Natural killer cell treated with Interleukin-12 subunit alpha and Interleukin-12 subunit beta and Interleukin-15 and Interleukin-18, amount 100 ng/mL, for 72 hours (primary cell): ENCODE results near the gene UGGT2. TPM values are rescaled to one million over a fixed set of nuclear protein-coding genes. Genes with fewer than 3 reads are reported as not detected.
"Not testable (repeated sequence)": the region's sequence is repeated elsewhere in the genome, so short reads cannot be mapped to it uniquely, and the experiment has no call there.

Source experiments
- ATAC-seq, 2 donors: fragments of 150-1000 bp; cut with Tn5 transposase in 1 of 2; sonication (Bioruptor Pico), chemical (Tn5 transposase) in 1 of 2; 2 replicates each; pipeline ENCODE4 v1.10.0; 2021
- DNase-seq: peaks from one replicate; pipeline ENCODE4 v3.0.0; 2022; ENCODE audit warnings: low spot score
- H3K27ac Mint-ChIP-seq, 2 donors: 1 replicate in 1 of 2; 2 replicates in 1 of 2; pipeline ENCODE4 v1.8.0; 2022; ENCODE audit warnings: mixed read lengths in 2 of 2, mild to moderate bottlenecking in 1 of 2, moderate library complexity in 1 of 2
- H3K27me3 Mint-ChIP-seq, 2 donors: 1 replicate in 1 of 2; 2 replicates in 1 of 2; pipeline ENCODE4 v1.8.0; 2022; ENCODE audit warnings: mixed read lengths in 2 of 2
- H3K36me3 Mint-ChIP-seq: one replicate; pipeline ENCODE4 v1.8.0; 2022; ENCODE audit warnings: mixed read lengths
- H3K4me1 Mint-ChIP-seq, 2 donors: 1 replicate in 1 of 2; 2 replicates in 1 of 2; pipeline ENCODE4 v1.8.0; 2022; ENCODE audit warnings: low read depth in 2 of 2, mixed read lengths in 2 of 2, mild to moderate bottlenecking in 1 of 2
- H3K4me3 Mint-ChIP-seq: one replicate; pipeline ENCODE4 v1.8.0; 2022; ENCODE audit warnings: mixed read lengths
- H3K9me3 Mint-ChIP-seq: 2 replicates; pipeline ENCODE4 v1.8.0; 2022; ENCODE audit warnings: mixed read lengths
- total RNA-seq, 2 donors: library from RNA; stranded (reverse); gene quantifications; one replicate each; pipeline ENCODE4 v1.2.3, GENCODE V29; 2022

UGGT2 gene
- total RNA-seq, 2 donors from 2014 or later: 2.3 to 6.0 TPM

DNA sequence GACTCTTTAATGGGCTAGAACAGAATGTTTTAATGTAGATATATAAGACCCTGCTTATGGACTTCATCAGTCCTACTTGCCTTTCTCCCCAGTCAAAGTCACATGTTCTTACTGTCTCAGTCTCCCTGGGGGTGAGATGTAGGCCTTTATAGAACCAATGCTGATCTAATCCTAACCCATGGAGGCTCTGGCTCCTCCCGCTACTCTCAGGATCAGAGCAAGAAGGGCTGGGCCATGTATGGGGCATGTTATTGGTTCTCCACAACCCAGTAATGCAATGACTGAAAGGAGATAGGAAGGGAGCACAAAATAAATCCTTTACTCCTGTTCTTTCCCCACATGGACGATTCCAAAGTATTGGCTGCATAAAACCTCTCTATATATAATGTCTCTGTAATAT, 82.3 kb downstream of the UGGT2 start:
- Mint-ChIP-seq H3K36me3 (no peaks in the 10 kb centered on the region), H3K27ac (no peak overlapping the region), H3K4me3 (no peak overlapping the region), H3K4me1 (no peaks in the 10 kb centered on the region), H3K9me3 (no peaks in the 10 kb centered on the region), H3K27me3 (no peaks in the 10 kb centered on the region)
- ATAC-seq (no peak), DNase-seq (no peak)

DNA sequence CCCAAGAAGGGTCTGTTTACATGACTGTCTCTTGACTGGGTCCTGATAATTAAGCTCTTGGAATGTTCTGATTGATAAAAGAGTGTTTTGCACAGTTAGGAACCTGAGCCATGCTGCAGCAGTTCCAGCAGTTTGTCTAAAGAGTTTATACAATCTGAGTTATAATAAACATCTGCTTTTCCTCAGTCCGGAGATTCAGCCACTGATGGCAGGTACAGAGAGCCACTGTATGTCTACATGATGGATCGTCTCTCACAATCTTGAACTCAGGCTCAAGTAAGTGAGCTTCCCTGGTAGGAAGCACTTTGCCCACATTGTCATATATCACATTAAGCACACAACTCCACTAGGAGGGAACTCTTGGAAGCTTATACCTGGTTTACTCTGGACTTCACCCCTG, 84.3 kb downstream of the UGGT2 start:
- Mint-ChIP-seq H3K4me1 (no peaks in the 10 kb centered on the region), H3K36me3 (peaks cover 4% of the 10 kb centered on the region), H3K27me3 (no peaks in the 10 kb centered on the region), H3K9me3 (no peaks in the 10 kb centered on the region), H3K27ac (no peak overlapping the region), H3K4me3 (no peak overlapping the region)
- no peak for DNase-seq
- no peak for ATAC-seq

DNA sequence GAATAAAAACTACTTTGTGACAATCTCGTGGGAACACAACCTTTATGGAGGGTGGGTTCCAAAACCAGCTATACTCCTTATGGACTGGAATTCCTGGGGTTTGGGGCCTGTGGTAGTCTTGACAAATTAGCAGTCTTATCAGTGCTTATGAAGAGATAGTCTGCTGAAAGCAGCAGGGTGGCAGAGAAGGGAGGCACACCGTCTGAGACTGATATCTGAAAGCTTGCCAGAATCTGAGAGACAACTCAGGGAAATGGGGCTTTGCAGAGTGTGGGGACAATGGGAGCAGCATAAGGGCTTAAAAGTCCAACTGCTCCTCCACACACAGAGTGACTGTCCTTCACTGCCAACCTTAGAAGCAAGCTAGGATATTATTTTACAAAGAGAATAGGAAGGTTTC, 95.9 kb downstream of the UGGT2 start:
- Mint-ChIP-seq H3K27me3 (no peaks in the 10 kb centered on the region), H3K4me1 (no peaks in the 10 kb centered on the region), H3K27ac (no peak overlapping the region), H3K9me3 (peaks cover 13% of the 10 kb centered on the region), H3K4me3 (no peak overlapping the region), H3K36me3 (peaks cover 18% of the 10 kb centered on the region)
- DNase-seq: no peak
- ATAC-seq: no peak

DNA sequence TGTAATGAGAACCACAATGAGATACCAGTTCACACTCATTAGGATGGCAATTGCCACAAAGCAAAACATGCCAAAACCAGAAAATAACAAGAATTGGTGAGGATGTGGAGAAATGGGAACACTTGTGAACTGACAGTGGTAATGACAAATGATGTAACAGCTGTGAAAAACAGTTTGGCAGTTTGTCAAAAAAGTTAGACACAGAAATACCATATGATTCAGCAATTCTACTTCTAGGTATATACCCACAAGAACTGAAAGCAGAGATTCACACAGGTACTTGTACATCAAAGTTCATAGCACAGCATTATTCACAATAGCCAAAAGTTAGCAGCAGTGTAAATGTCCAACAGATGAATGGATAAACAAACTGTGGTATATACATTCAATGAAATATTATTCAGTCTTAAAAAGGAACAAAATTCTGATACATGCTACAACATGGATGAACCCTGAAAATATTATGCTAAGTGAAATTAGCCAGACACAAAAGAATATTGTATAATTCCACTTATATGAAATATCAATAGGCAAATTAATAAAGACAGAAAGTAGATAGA, 96.5 kb downstream of the UGGT2 start:
- H3K9me3 Mint-ChIP-seq: peaks cover 10% of the 10 kb centered on the region
- H3K27ac Mint-ChIP-seq: no peak overlapping the region
- no peaks in the 10 kb centered on the region for H3K27me3 Mint-ChIP-seq
- no peaks in the 10 kb centered on the region for H3K4me1 Mint-ChIP-seq
- peaks cover 12% of the 10 kb centered on the region for H3K36me3 Mint-ChIP-seq
- H3K4me3 Mint-ChIP-seq: no peak overlapping the region
- DNase-seq (no peak), ATAC-seq (peak in 1 of 2 donors; percentile 48)

DNA sequence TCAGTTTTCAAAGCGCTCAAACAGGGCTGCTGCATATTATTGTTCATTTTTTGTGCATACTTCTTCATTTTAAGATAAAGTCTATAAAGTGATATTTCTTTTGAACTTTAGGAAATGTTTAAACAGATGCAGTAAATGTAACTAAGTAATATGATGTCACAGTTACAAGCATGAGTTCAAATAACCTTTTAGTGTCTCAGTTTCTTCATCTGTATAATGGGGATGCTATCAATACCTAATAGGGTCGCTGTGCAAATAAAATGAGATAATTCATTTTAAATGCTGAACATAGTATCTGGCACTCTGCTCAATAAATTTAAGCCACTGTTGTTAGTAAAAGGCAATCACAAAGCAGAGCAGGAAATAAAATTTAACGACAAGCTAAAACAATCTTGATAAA, 97.5 kb downstream of the UGGT2 start:
- DNase-seq (no peak), ATAC-seq (no peak)
- H3K36me3 Mint-ChIP-seq: peaks cover 12% of the 10 kb centered on the region
- H3K27ac Mint-ChIP-seq: no peak overlapping the region
- no peak overlapping the region for H3K4me3 Mint-ChIP-seq
- no peaks in the 10 kb centered on the region for H3K27me3 Mint-ChIP-seq
- H3K9me3 Mint-ChIP-seq: peaks cover 11% of the 10 kb centered on the region
- H3K4me1 Mint-ChIP-seq: no peaks in the 10 kb centered on the region

DNA sequence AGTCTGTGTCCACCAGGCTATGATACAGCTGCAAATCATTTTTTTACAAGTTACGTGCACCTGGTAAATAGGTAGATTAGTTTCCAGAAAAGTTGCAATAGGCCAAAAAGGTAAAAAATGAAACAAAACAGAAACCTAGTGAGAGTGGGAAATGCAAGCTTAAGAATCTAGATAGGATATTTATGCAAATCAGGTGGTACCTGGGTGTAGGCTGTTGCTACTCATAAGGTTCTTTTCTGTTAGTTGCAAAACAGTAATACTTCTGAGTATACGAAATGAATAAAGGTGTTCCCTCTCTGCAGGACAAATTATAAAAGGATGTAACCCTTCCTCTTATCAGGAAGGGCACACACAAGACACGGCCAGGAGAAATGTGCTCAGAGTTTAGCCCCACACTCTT, 97.9 kb downstream of the UGGT2 start:
- ATAC-seq (no peak), DNase-seq (no peak)
- Mint-ChIP-seq H3K4me3 (no peak overlapping the region), H3K27me3 (no peaks in the 10 kb centered on the region), H3K27ac (no peak overlapping the region), H3K36me3 (peaks cover 10% of the 10 kb centered on the region), H3K4me1 (no peaks in the 10 kb centered on the region), H3K9me3 (peaks cover 12% of the 10 kb centered on the region)

DNA sequence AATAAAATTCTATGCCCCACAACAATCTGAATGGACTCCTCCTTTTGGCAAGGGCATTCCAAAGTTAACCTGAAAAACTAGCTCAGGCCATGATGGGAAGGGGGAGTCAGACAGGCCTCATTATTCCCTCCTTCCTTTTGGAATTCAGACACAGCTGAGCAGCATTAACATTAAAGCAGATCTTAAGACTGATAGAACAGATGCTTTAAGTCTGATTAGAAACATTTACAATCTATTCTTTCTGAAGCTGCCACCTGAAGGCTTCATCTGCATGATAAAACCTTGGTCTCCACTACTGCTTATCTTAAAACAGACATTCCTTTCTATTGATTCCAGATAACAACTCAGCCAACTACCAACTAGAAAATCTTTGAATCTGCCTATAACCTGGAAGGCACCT, 98.9 kb downstream of the UGGT2 start:
- Mint-ChIP-seq H3K27me3 (no peaks in the 10 kb centered on the region), H3K9me3 (peaks cover 9% of the 10 kb centered on the region), H3K27ac (no peak overlapping the region), H3K36me3 (peaks cover 4% of the 10 kb centered on the region), H3K4me3 (no peak overlapping the region), H3K4me1 (no peaks in the 10 kb centered on the region)
- ATAC-seq (no peak), DNase-seq (no peak)

DNA sequence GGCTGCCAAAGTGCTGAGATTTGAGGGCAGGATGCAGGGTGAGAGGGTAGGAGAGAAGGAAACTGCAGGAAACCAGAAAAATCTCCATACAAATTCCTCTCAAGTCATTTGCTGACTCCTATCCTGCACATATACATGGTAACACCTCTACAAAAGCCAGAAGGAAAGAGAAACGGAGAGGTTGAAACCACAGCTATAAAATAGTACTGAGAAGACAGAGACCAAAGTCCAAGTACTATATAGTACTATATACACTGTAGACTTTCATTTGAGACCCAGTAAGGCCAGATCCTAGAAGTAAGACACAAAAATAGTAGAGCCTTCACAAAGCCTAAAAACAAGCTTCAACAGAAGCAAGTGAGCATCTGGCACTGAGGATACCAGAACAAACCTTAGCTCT, 103.1 kb downstream of the UGGT2 start:
- H3K36me3 Mint-ChIP-seq: peaks cover 4% of the 10 kb centered on the region
- H3K27ac Mint-ChIP-seq: no peak overlapping the region
- no peak for DNase-seq

DNA sequence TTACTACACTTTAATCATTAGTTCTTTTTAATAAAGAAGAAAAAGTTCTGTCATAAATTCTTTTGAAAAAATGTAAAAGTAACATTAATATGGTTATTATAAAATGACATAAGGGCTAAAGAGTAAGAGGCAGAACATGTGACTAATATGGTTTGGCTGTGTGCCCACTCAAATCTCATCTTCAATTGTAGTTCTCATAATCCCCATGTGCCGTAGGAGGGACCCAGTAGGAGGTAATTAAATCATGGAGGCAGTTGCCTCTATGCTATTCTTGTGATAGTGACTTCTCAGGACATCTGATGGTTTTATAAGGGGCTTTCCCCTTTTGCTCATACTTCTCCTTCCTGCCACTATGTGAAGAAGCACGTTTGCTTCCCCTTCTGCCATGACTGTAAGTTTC, 104.5 kb downstream of the UGGT2 start:
- Mint-ChIP-seq H3K9me3 (peaks cover 9% of the 10 kb centered on the region), H3K36me3 (peaks cover 4% of the 10 kb centered on the region), H3K4me1 (no peaks in the 10 kb centered on the region), H3K27me3 (no peaks in the 10 kb centered on the region), H3K4me3 (no peak overlapping the region), H3K27ac (no peak overlapping the region)
- ATAC-seq (no peak), DNase-seq (no peak)

More for the DNA sequence above, 103.1 kb downstream of the UGGT2 start:
- no peak for ATAC-seq
- Mint-ChIP-seq H3K4me3 (no peak overlapping the region), H3K9me3 (peaks cover 9% of the 10 kb centered on the region), H3K27me3 (no peaks in the 10 kb centered on the region), H3K4me1 (no peaks in the 10 kb centered on the region)

DNA sequence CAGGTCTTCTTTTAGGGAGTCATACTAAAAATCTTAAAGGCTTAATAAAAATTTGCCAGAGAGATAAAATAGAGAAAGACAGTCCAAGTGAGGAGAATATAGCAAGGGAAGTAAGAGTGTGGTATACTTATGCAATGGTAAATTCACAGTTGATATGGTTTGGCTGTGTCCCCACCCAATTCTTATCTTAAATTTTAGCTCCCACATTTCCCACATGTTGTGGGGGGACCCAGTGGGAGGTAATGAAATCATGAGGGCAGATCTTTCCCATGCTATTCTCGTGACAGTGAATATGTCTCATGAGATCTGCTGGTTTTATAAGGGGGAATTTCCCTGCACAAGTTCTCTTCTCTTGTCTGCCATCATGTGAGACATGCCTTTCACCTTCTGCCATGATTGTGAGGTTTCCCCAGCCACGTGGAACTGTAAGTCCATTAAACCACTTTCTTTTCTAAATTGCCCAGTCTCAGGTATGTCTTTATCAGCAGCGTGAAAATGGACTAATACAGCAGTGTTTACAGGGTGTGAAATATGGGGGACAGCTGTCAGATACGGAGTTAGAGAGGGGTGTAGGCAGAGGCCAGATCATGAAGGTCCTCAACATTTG, 115.4 kb downstream of the UGGT2 start:
- Mint-ChIP-seq H3K27me3 (no peaks in the 10 kb centered on the region), H3K27ac (no peak overlapping the region), H3K4me1 (no peaks in the 10 kb centered on the region), H3K9me3 (peaks cover 11% of the 10 kb centered on the region), H3K36me3 (no peaks in the 10 kb centered on the region), H3K4me3 (no peak overlapping the region)
- DNase-seq (no peak), ATAC-seq (no peak)

DNA sequence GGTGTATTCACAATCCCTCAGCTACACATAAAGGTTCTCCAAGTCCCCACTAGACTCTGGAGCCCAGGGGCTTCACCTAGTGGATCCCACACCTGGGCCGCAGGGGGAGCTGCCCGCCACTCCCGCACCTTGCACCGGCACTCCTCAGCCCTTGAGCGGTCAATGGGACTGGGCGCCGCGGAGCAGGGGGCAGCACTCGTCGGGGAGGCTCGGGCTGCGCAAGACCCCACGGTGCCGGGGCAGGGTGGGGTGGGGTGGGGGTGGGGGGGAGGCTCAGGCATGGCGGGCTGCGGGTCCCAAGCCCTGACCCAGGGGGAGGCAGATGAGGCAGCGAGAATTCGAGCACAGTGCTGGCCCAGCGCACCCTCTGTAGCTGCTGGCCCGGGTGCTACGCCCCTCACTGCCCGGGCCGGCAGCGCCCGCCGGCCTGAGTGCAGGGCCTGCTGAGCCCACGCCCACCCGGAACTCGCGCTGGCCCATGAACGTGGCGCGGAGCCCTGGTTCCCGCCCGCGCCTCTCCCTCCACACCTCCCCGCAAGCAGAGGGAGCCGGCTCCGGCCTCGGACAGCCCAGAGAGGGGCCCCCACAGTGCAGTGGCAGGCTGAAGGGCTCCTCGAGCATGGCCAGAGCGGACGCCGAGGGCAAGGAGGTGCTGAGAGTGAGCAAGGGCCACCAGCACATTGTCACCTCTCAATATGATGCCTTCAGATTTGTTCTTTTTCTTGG, 121.7 kb downstream of the UGGT2 start:
- H3K27me3 Mint-ChIP-seq: no peaks in the 10 kb centered on the region
- H3K36me3 Mint-ChIP-seq: peaks cover 25% of the 10 kb centered on the region
- H3K9me3 Mint-ChIP-seq: peaks cover 20% of the 10 kb centered on the region
- H3K4me3 Mint-ChIP-seq: no peak overlapping the region
- H3K4me1 Mint-ChIP-seq: no peaks in the 10 kb centered on the region
- DNase-seq (no peak), ATAC-seq (peak in 1 of 2 donors; percentile 24)
- H3K27ac Mint-ChIP-seq: no peak overlapping the region

DNA sequence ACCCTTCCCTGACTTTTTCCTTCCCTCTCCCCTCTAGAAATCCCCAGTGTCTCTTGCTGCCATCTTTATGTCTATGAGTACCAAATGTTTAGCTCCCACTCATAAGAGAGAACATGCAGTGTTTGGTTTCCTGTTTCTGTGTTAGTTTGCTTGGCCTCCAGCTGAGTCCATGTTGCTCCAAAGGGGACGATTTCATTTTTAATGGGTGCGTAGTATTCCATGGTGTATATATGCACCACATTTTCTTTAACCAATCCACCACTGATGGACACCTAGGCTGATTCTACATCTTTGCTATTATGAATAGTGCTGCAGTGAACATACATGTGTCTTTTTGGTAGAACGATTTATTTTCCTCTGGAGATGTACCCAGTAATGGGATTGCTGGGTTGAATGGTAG, 123.8 kb downstream of the UGGT2 start:
- ATAC-seq (no peak), DNase-seq (no peak)
- H3K36me3 Mint-ChIP-seq: peaks cover 25% of the 10 kb centered on the region
- H3K4me1 Mint-ChIP-seq: no peaks in the 10 kb centered on the region
- no peak overlapping the region for H3K4me3 Mint-ChIP-seq
- H3K27ac Mint-ChIP-seq: no peak overlapping the region
- peaks cover 20% of the 10 kb centered on the region for H3K9me3 Mint-ChIP-seq
- H3K27me3 Mint-ChIP-seq: no peaks in the 10 kb centered on the region

DNA sequence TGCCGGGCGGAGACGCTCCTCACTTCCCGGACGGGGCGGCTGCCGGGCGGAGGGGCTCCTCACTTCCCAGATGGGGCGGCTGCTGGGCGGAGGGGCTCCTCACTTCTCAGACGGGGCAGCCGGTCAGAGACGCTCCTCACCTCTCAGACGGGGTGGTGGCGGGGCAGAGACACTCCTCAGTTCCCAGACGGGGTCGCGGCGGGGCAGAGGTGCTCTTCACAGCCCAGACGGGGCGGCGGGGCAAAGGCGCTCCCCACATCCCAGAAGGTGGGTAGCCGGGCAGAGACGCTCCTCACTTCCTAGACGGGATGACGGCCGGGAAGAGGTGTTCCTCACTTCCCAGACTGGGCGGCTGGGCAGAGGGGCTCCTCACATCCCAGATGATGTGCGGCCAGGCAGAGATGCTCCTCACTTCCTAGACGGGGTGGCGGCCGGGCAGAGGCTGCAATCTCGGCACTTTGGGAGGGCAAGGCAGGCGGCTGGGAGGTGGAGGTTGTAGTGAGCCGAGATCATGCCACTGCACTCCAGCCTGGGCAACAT, 124.8 kb downstream of the UGGT2 start:
- ATAC-seq: not testable (repeated sequence)

DNA sequence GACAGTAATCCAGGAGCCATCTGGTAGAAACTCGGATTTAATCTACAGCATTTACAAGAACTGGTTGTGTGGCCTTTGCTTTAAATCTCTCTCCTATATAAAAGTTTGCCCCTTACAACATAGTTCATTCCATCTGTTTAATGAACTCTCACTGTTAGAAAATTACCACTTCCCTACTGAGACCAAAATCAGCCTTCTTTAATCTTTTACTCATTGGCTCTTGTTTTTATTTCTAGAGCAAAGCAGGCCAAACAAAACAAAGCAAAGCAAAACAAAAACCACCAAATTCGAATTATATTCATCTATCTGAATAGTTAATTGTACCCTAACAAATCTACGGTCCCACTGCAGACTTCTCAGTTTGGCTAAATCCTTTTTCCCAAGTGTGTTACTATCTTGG, 127.0 kb downstream of the UGGT2 start:
- ATAC-seq (no peak), DNase-seq (no peak)
- H3K4me1 Mint-ChIP-seq: no peaks in the 10 kb centered on the region
- no peak overlapping the region for H3K4me3 Mint-ChIP-seq
- no peak overlapping the region for H3K27ac Mint-ChIP-seq
- H3K9me3 Mint-ChIP-seq: peaks cover 13% of the 10 kb centered on the region
- no peaks in the 10 kb centered on the region for H3K27me3 Mint-ChIP-seq
- peaks cover 15% of the 10 kb centered on the region for H3K36me3 Mint-ChIP-seq

More for the DNA sequence above, 124.8 kb downstream of the UGGT2 start:
- peaks cover 20% of the 10 kb centered on the region for H3K9me3 Mint-ChIP-seq
- not testable (repeated sequence) for DNase-seq, H3K4me3 Mint-ChIP-seq, H3K4me1 Mint-ChIP-seq, H3K27me3 Mint-ChIP-seq, H3K27ac Mint-ChIP-seq
- peaks cover 25% of the 10 kb centered on the region for H3K36me3 Mint-ChIP-seq
